ENCODE measurements around the gene SLC29A2.

GRCh38 chr11:66367561-66368312 lies 3.8 kb downstream of the SLC29A2 start:
- TF ChIP-seq CTCF (IDR thresholded peaks at IDR 0.05; ENCODE audit: low read length) (no peak), EZH2 (optimal IDR thresholded peaks at IDR 0.05; ENCODE audit: low read depth, low read length) (no peak), EZH2phosphoT487 (IDR thresholded peaks at IDR 0.05; ENCODE audit: low read length) (no peak)
